ENCODE data around the gene DCAF4.

The DCAF4 gene

DNA sequence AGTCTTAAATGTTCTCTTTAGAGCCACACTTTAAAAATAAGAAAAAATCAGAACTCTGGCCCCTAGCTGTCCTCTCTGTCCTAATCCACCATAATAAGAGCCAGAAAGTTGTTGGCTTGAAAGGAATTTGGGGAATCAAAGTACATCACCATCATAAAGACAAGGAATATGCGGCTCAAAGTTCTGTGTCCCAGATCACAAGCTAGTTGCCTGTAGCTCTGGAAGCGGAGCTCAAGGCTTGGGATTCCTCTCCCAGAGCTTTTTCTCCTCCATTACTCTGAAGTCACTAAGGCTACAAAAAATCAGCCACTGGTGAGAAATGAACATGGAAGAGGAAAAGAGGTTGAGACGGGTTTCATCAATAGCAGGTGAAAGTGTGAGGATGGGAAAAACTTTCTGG lies 38.8 kb upstream of the DCAF4 start:
- no peaks in the 10 kb centered on the region for H3K27me3 ChIP-seq (ENCODE audit: insufficient read depth, low read length, poor library complexity, severe bottlenecking)
- H3K9ac ChIP-seq (ENCODE audit: low read depth, low read length, poor library complexity, severe bottlenecking), result peak overlapping the region; percentile 17
- H3K4me2 ChIP-seq (ENCODE audit: low read depth, low read length, poor library complexity, severe bottlenecking), result peak overlapping the region; percentile 90
- peaks cover 11% of the 10 kb centered on the region; the same call in 1 of the 2 replicates for H3K36me3 ChIP-seq (ENCODE audit: insufficient read depth, low read length)
- no peaks in the 10 kb centered on the region for H3K9me2 ChIP-seq (replicated peaks; ENCODE audit: low read depth, low read length)
- no peaks in the 10 kb centered on the region; the same call in 1 of the 2 replicates for H3F3A ChIP-seq (ENCODE audit: low read depth)
- peaks cover 90% of the 10 kb centered on the region for H4K20me1 ChIP-seq (ENCODE audit: insufficient read depth, low read length, poor library complexity, severe bottlenecking)
- peaks cover 60% of the 10 kb centered on the region for H3K4me1 ChIP-seq (ENCODE audit: insufficient read depth, low read length, poor library complexity, severe bottlenecking)
- H3K4me3 ChIP-seq (ENCODE audit: low read length, poor library complexity, severe bottlenecking), result peak overlapping the region; percentile 94
- H3K9me3 ChIP-seq (ENCODE audit: insufficient read depth, low read depth, low read length), result no peaks in the 10 kb centered on the region
- H3K79me2 ChIP-seq (ENCODE audit: insufficient read depth, low read length), result peaks cover 99% of the 10 kb centered on the region
- no peak for TF ChIP-seq EZH2phosphoT487 (IDR thresholded peaks at IDR 0.05; ENCODE audit: borderline replicate concordance)
- TF ChIP-seq, protein P1, sequence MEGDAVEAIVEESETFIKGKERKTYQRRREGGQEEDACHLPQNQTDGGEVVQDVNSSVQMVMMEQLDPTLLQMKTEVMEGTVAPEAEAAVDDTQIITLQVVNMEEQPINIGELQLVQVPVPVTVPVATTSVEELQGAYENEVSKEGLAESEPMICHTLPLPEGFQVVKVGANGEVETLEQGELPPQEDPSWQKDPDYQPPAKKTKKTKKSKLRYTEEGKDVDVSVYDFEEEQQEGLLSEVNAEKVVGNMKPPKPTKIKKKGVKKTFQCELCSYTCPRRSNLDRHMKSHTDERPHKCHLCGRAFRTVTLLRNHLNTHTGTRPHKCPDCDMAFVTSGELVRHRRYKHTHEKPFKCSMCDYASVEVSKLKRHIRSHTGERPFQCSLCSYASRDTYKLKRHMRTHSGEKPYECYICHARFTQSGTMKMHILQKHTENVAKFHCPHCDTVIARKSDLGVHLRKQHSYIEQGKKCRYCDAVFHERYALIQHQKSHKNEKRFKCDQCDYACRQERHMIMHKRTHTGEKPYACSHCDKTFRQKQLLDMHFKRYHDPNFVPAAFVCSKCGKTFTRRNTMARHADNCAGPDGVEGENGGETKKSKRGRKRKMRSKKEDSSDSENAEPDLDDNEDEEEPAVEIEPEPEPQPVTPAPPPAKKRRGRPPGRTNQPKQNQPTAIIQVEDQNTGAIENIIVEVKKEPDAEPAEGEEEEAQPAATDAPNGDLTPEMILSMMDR (conservative IDR thresholded peaks at IDR 0.05; ENCODE audit: low read length), result no peak
- no peak overlapping the region for H2AFZ ChIP-seq (ENCODE audit: low read length)

- H3K9me2 ChIP-seq (replicated peaks; ENCODE audit: low read depth, low read length), result no peaks in the 10 kb centered on the region
- peak overlapping the region; percentile 90 for H3K4me2 ChIP-seq (ENCODE audit: low read depth, low read length, poor library complexity, severe bottlenecking)
- peaks cover 59% of the 10 kb centered on the region for H3K4me1 ChIP-seq (ENCODE audit: insufficient read depth, low read length, poor library complexity, severe bottlenecking)
- TF ChIP-seq, protein P1 (conservative IDR thresholded peaks at IDR 0.05; ENCODE audit: low read length), result no peak
- TF ChIP-seq EZH2phosphoT487 (IDR thresholded peaks at IDR 0.05; ENCODE audit: borderline replicate concordance), result no peak
- peaks cover 90% of the 10 kb centered on the region for H4K20me1 ChIP-seq (ENCODE audit: insufficient read depth, low read length, poor library complexity, severe bottlenecking)
- H3K4me3 ChIP-seq (ENCODE audit: low read length, poor library complexity, severe bottlenecking), result peak overlapping the region; percentile 94
- H3K9ac ChIP-seq (ENCODE audit: low read depth, low read length, poor library complexity, severe bottlenecking), result peak overlapping the region; percentile 17
- no peaks in the 10 kb centered on the region for H3K27me3 ChIP-seq (ENCODE audit: insufficient read depth, low read length, poor library complexity, severe bottlenecking)
- no peaks in the 10 kb centered on the region for H3K9me3 ChIP-seq (ENCODE audit: insufficient read depth, low read depth, low read length)
- H3K36me3 ChIP-seq (ENCODE audit: insufficient read depth, low read length), result peaks cover 5% of the 10 kb centered on the region; the same call in 1 of the 2 replicates
- H3K79me2 ChIP-seq (ENCODE audit: insufficient read depth, low read length), result peaks cover 99% of the 10 kb centered on the region
- H3F3A ChIP-seq (ENCODE audit: low read depth), result no peaks in the 10 kb centered on the region; the same call in 1 of the 2 replicates
- H2AFZ ChIP-seq (ENCODE audit: low read length), result no peak overlapping the region
These were observed 38.1 kb upstream of the DCAF4 start for GRCh38 chr14:72888192-72888591.

- peak overlapping the region; percentile 82 for H3K9ac ChIP-seq (ENCODE audit: low read depth, low read length, poor library complexity, severe bottlenecking)
- peak overlapping the region; percentile 90 for H3K4me2 ChIP-seq (ENCODE audit: low read depth, low read length, poor library complexity, severe bottlenecking)
These were observed 37.5 kb upstream of the DCAF4 start for GRCh38 chr14:72888636-72889201.

More at GRCh38 chr14:72888636-72889201, 37.5 kb upstream of the DCAF4 start:
- Histone ChIP-seq H3K36me3 (ENCODE audit: insufficient read depth, low read length) (peaks cover 5% of the 10 kb centered on the region; the same call in 1 of the 2 replicates), H3F3A (ENCODE audit: low read depth) (no peaks in the 10 kb centered on the region; the same call in 1 of the 2 replicates), H2AFZ (ENCODE audit: low read length) (no peak overlapping the region), H3K27me3 (ENCODE audit: insufficient read depth, low read length, poor library complexity, severe bottlenecking) (no peaks in the 10 kb centered on the region), H4K20me1 (ENCODE audit: insufficient read depth, low read length, poor library complexity, severe bottlenecking) (peaks cover 89% of the 10 kb centered on the region), H3K79me2 (ENCODE audit: insufficient read depth, low read length) (peaks cover 99% of the 10 kb centered on the region), H3K4me3 (ENCODE audit: low read length, poor library complexity, severe bottlenecking) (peak overlapping the region; percentile 94), H3K9me3 (ENCODE audit: insufficient read depth, low read depth, low read length) (no peaks in the 10 kb centered on the region), H3K4me1 (ENCODE audit: insufficient read depth, low read length, poor library complexity, severe bottlenecking) (peaks cover 54% of the 10 kb centered on the region), H3K9me2 (replicated peaks; ENCODE audit: low read depth, low read length) (no peaks in the 10 kb centered on the region)
- TF ChIP-seq EZH2phosphoT487 (IDR thresholded peaks at IDR 0.05; ENCODE audit: borderline replicate concordance), result no peak
- TF ChIP-seq, protein P1 (conservative IDR thresholded peaks at IDR 0.05; ENCODE audit: low read length), result no peak
